HepG2 (cell line): ENCODE measurements around the gene STRN3. TPM values are rescaled to one million over a fixed set of nuclear protein-coding genes. Genes with fewer than 3 reads are reported as not detected.

Experiments used
- ARNTL ChIP-seq: sonication (generic); formaldehyde crosslinking; IDR thresholded peaks from 2 replicates; pipeline ENCODE4 v1.4.0; 2020; ENCODE audit warnings: mild to moderate bottlenecking, missing genetic modification reagents
- CAMTA2 ChIP-seq: sonication (generic); formaldehyde crosslinking; IDR thresholded peaks from 2 replicates; pipeline ENCODE4 v1.4.0; 2020; ENCODE audit warnings: mild to moderate bottlenecking, missing genetic modification reagents, borderline replicate concordance
- HOXA3 ChIP-seq: sonication (generic); formaldehyde crosslinking; IDR thresholded peaks from 2 replicates; pipeline ENCODE4 v1.5.0; 2020; ENCODE audit warnings: missing genetic modification reagents
- MAFK ChIP-seq, 2 experiments: IDR thresholded peaks in 1 of 2; conservative IDR thresholded peaks in 1 of 2; 2 replicates each; pipeline ENCODE4 v1.6.1; 2011; ENCODE audit warnings: improper control_type of control experiment in 2 of 2, low read length in 2 of 2
- MXD1 ChIP-seq: sonication (generic); formaldehyde crosslinking; IDR thresholded peaks from 2 replicates; pipeline ENCODE4 v1.4.0; 2020; ENCODE audit warnings: mild to moderate bottlenecking, missing genetic modification reagents
- NFYB ChIP-seq: sonication (generic); formaldehyde crosslinking; IDR thresholded peaks from 2 replicates; pipeline ENCODE4 v1.4.0; 2020; ENCODE audit warnings: missing genetic modification reagents
- REPIN1 ChIP-seq: sonication (generic); formaldehyde crosslinking; IDR thresholded peaks from 2 replicates; pipeline ENCODE4 v1.8.0; 2022; ENCODE audit warnings: missing genetic modification reagents, low read depth, mild to moderate bottlenecking, borderline replicate concordance
- THAP7 ChIP-seq: sonication (generic); formaldehyde crosslinking; IDR thresholded peaks from 2 replicates; pipeline ENCODE4 v1.8.1; 2023; ENCODE audit warnings: mild to moderate bottlenecking, missing genetic modification reagents
- YEATS2 ChIP-seq: sonication (generic); formaldehyde crosslinking; IDR thresholded peaks from 2 replicates; pipeline ENCODE4 v1.4.0; 2020; ENCODE audit warnings: missing genetic modification reagents, borderline replicate concordance
- ZNF274 ChIP-seq: sonication (generic); formaldehyde crosslinking; IDR thresholded peaks from 2 replicates; pipeline ENCODE4 v1.5.1; 2020; ENCODE audit warnings: mild to moderate bottlenecking, missing genetic modification reagents
- ZNF329 ChIP-seq: sonication (generic); formaldehyde crosslinking; IDR thresholded peaks from 2 replicates; pipeline ENCODE4 v1.9.0; 2021; ENCODE audit warnings: low read depth, mild to moderate bottlenecking, missing genetic modification reagents
- ZNF350 ChIP-seq: sonication (generic); formaldehyde crosslinking; IDR thresholded peaks from 2 replicates; pipeline ENCODE4 v1.4.0; 2020; ENCODE audit warnings: mild to moderate bottlenecking, low read depth, missing genetic modification reagents, borderline replicate concordance
- ZNF367 ChIP-seq: sonication (generic); formaldehyde crosslinking; IDR thresholded peaks from 2 replicates; pipeline ENCODE4 v1.4.0; 2020; ENCODE audit warnings: missing genetic modification reagents, borderline replicate concordance
- ZNF510 ChIP-seq: sonication (generic); formaldehyde crosslinking; IDR thresholded peaks from 2 replicates; pipeline ENCODE4 v1.4.0; 2020; ENCODE audit warnings: low read depth, mild to moderate bottlenecking, missing genetic modification reagents
- ZNF777 ChIP-seq: sonication (generic); formaldehyde crosslinking; IDR thresholded peaks from 2 replicates; pipeline ENCODE4 v1.4.0; 2020; ENCODE audit warnings: missing genetic modification reagents
- ZNF782 ChIP-seq: sonication (generic); formaldehyde crosslinking; IDR thresholded peaks from 2 replicates; pipeline ENCODE4 v1.4.0; 2020; ENCODE audit warnings: missing genetic modification reagents, mild to moderate bottlenecking, borderline replicate concordance
- polyA plus RNA-seq, 8 experiments: library from polyadenylated mRNA; depleted of rRNA in 3 of 8; stranded (reverse) in 7 of 8; unstranded in 1 of 8; fragments of >200 nt; fragmentation: Illumina TruSeq in 4 of 8; extraction: Trizol in 4 of 8; gene quantifications; 2 replicates each; pipeline versions ENCODE4 v1.2.1 to v1.2.3, GENCODE V29; 2011 to 2016; ENCODE audit warnings: low read depth in 4 of 8, missing spikeins in 1 of 8, mixed read lengths in 1 of 8; ENCODE audit not compliant: insufficient read depth in 1 of 8
- total RNA-seq, 5 experiments: library from RNA; depleted of rRNA; stranded (reverse); fragments of >200 nt; fragmentation: Illumina TruSeq; extraction: Trizol; gene quantifications; 2 replicates each; pipeline ENCODE4 v1.2.3, GENCODE V29; 2016; ENCODE audit warnings: low read depth in 1 of 5
- TF ChIP-seq, protein P1 (sequence below): sonication (generic); formaldehyde crosslinking; IDR thresholded peaks from 2 replicates; pipeline ENCODE4 v1.4.0; 2020; ENCODE audit warnings: mild to moderate bottlenecking, missing genetic modification reagents
- TF ChIP-seq, protein P2 (sequence below): sonication (generic); formaldehyde crosslinking; IDR thresholded peaks from 2 replicates; pipeline ENCODE4 v1.5.0; 2020; ENCODE audit warnings: mild to moderate bottlenecking, missing genetic modification reagents, borderline replicate concordance

Gene STRN3
- total and polyA plus RNA-seq, 2 of the 13 experiments (the other 11 are each of a cell fraction or from before 2014, with no cell fraction given): 49.4 to 123 TPM

GRCh38 chr14:30855345-30856037 is 170.7 kb downstream of the STRN3 start (continued):
- no peak for TF ChIP-seq THAP7 (CRISPR knock-in tag)
- no peak for TF ChIP-seq CAMTA2 (CRISPR knock-in tag)
- TF ChIP-seq, protein P1, sequence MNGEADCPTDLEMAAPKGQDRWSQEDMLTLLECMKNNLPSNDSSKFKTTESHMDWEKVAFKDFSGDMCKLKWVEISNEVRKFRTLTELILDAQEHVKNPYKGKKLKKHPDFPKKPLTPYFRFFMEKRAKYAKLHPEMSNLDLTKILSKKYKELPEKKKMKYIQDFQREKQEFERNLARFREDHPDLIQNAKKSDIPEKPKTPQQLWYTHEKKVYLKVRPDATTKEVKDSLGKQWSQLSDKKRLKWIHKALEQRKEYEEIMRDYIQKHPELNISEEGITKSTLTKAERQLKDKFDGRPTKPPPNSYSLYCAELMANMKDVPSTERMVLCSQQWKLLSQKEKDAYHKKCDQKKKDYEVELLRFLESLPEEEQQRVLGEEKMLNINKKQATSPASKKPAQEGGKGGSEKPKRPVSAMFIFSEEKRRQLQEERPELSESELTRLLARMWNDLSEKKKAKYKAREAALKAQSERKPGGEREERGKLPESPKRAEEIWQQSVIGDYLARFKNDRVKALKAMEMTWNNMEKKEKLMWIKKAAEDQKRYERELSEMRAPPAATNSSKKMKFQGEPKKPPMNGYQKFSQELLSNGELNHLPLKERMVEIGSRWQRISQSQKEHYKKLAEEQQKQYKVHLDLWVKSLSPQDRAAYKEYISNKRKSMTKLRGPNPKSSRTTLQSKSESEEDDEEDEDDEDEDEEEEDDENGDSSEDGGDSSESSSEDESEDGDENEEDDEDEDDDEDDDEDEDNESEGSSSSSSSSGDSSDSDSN: peak; percentile 14; the same call in 1 of the 2 replicates
- no peak for TF ChIP-seq ZNF510 (CRISPR knock-in tag)
- no peak for TF ChIP-seq NFYB (CRISPR knock-in tag)
- TF ChIP-seq, protein P2, sequence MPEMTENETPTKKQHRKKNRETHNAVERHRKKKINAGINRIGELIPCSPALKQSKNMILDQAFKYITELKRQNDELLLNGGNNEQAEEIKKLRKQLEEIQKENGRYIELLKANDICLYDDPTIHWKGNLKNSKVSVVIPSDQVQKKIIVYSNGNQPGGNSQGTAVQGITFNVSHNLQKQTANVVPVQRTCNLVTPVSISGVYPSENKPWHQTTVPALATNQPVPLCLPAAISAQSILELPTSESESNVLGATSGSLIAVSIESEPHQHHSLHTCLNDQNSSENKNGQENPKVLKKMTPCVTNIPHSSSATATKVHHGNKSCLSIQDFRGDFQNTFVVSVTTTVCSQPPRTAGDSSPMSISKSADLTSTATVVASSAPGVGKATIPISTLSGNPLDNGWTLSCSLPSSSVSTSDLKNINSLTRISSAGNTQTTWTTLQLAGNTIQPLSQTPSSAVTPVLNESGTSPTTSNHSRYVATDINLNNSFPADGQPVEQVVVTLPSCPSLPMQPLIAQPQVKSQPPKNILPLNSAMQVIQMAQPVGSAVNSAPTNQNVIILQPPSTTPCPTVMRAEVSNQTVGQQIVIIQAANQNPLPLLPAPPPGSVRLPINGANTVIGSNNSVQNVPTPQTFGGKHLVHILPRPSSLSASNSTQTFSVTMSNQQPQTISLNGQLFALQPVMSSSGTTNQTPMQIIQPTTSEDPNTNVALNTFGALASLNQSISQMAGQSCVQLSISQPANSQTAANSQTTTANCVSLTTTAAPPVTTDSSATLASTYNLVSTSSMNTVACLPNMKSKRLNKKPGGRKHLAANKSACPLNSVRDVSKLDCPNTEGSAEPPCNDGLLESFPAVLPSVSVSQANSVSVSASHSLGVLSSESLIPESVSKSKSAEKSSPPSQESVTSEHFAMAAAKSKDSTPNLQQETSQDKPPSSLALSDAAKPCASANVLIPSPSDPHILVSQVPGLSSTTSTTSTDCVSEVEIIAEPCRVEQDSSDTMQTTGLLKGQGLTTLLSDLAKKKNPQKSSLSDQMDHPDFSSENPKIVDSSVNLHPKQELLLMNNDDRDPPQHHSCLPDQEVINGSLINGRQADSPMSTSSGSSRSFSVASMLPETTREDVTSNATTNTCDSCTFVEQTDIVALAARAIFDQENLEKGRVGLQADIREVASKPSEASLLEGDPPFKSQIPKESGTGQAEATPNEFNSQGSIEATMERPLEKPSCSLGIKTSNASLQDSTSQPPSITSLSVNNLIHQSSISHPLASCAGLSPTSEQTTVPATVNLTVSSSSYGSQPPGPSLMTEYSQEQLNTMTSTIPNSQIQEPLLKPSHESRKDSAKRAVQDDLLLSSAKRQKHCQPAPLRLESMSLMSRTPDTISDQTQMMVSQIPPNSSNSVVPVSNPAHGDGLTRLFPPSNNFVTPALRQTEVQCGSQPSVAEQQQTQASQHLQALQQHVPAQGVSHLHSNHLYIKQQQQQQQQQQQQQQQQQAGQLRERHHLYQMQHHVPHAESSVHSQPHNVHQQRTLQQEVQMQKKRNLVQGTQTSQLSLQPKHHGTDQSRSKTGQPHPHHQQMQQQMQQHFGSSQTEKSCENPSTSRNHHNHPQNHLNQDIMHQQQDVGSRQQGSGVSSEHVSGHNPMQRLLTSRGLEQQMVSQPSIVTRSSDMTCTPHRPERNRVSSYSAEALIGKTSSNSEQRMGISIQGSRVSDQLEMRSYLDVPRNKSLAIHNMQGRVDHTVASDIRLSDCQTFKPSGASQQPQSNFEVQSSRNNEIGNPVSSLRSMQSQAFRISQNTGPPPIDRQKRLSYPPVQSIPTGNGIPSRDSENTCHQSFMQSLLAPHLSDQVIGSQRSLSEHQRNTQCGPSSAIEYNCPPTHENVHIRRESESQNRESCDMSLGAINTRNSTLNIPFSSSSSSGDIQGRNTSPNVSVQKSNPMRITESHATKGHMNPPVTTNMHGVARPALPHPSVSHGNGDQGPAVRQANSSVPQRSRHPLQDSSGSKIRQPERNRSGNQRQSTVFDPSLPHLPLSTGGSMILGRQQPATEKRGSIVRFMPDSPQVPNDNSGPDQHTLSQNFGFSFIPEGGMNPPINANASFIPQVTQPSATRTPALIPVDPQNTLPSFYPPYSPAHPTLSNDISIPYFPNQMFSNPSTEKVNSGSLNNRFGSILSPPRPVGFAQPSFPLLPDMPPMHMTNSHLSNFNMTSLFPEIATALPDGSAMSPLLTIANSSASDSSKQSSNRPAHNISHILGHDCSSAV (CRISPR knock-in tag): no peak
- TF ChIP-seq ARNTL (CRISPR knock-in tag): no peak
- TF ChIP-seq ZNF782 (CRISPR knock-in tag): no peak
- TF ChIP-seq ZNF329: no peak
- TF ChIP-seq ZNF274 (CRISPR knock-in tag): no peak
- no peak for TF ChIP-seq ZNF350 (CRISPR knock-in tag)
- TF ChIP-seq YEATS2: no peak
- TF ChIP-seq MAFK (conservative IDR thresholded peaks at IDR 0.05 in 1 of 2, IDR thresholded peaks at IDR 0.05 in 1 of 2; ENCODE audit: low read length in 2 of 2): no peak
- no peak for TF ChIP-seq HOXA3 (CRISPR knock-in tag)
- no peak for TF ChIP-seq ZNF367 (CRISPR knock-in tag)
- no peak for TF ChIP-seq MXD1 (CRISPR knock-in tag)
- no peak for TF ChIP-seq ZNF777
- no peak for TF ChIP-seq REPIN1 (CRISPR knock-in tag)
